ENCODE data around the gene GNB1L.
A peak's percentile ranks its signal among the peaks of the same experiment; 100 is the strongest.

Gene GNB1L

DNA sequence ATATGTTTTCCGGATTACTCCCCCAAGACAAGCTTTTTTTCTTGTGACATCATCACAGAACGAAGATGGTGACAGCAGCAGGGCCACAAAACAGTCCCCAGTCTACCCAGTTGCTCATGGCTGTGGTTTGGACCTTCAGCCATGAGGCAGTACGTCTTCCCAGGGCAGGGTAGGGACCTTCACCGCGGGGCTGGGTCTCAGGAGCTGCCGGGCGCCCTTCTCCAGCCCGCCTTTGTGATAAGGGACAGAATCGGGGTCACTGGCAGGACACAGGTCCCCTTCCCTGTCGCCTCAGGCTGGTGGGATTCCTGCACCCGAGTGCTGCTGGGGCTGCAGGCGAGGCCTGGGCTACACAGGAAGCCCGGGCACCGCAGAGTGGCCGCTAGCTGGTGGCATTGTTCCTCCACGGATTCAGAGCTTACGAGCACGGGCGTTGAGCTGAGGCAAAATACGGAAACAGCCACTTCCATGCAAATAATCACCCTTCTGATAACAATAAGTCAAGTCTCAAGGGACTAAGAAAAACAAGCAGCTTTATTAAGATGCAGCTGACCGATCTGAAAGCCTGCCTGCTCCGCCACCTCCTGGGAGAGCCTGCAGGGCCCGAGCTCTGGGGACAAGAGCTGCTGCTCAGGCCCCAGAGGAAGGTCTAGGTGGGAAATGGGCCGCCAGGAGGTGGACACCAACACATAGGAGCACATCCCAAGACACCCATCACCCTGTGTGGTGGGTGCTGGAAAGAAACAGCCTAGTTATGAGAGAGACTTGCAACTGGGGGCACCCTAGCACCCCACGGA lies 81.8 kb downstream of the GNB1L start:
- DNase-seq: no peak

DNA sequence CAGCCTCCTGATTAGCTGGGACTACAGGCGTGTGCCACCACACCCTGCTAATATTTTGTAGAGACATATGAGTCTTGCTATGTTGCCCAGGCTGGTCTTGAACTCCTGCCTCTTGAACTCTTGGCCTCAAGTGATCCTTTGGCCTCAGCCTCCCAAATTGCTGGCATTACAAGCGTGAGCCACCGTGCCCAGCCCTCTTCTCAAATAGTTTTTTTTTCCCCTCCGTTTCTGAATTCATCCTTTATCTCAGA lies 82.3 kb downstream of the GNB1L start:
- no peak for DNase-seq

DNA sequence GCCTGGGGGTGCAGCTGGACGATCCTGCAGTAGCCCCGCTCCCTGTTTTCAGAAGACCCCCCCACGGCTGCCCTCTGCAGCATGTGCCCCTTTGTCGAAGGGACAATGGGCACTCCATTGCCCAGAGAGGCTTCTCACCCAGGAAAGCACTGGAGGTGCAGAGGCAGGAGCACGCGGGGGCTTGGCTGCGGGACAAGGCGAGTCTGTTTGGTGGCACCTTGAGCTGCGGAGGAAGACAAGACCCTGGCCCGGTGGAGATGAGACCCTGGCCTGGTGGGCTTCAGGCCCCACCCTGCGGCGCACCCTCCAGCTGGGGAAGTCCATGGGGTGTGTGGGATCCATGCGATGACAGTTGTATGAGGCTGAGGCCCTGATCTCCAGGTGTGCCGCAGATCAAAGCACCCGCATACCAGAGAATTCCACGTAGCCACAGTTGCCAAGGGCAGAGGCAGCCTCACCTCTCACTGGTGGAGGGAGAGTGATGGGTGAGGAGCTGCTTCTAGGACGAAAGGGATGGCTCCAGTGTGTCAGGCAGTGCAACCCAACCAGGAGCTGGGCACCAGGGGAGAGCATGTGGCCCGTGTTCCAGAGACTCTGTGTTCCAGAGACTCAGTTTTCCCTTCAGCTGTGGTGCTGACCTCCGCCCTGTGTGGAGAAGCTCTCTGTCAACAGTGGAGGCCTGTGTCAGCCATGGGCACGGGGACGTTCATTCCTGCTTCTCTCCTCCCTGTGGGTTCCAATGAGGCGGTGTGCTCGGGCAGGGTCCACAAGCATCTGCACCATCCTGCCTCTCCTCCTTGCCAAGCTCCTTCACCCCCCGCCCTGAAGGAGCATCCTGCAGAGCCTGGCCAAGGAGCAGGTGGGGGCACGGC lies 84.1 kb downstream of the GNB1L start:
- no peak for DNase-seq

DNA sequence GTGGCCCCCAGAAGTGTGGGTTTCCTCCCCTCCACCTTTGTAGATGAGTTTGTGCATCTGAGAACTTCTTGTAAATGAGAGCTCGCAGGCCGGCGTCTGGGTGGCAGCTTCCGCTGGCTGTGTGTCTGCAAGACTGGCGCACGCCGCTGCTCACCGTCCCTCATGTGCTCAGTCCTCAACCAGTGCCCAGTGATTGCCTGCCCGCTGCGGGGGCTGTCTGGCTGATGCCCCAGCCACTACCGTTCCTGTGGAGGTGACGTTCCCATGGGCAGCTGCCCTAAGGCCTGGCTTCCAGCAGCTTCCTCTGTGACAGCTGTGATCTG lies 85.3 kb downstream of the GNB1L start:
- DNase-seq: no peak

DNA sequence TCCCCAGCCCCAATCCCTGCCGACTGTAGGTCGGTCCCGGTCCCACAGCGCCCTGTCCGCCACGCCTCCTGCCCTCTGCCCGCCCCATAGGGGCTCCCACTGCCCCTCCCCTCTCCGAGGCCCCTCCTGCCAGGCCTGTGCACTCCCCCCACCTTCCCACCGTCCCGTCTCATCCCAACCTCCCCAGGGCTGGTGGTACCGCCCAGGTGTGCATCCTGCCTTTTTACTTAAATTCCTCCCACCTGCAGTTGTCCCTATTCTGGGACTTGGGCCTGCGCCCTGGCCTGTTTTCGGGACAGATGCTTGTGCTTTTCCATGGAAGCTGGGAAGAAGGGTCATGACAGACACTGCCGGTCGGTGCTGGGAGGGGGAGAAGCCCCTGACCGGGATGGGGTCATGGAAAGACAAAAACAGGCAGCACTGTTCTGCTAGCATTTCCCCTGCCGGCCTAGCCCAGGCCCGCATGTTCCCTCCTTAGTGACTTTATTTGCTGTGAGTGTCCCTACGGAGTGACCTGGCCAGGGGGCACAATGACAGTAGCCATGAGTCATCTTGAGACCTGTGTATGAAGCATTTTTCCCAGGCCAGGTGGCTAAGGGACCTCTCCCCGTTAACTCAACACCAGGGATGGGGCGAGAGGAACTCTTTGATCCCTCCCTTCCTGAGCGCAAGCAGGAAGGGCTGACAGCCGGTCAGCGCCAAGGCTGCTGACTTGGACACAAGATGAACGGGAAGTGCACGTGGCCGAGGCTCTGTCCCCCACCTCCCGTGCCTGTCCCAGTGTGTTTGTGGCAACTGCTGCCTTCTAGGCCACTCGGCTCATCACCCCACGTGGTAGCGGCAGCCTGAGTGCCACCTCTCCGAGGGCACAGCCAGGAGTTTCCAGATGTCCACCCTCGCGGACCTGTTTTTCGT lies 87.0 kb downstream of the GNB1L start:
- DNase-seq: no peak

DNA sequence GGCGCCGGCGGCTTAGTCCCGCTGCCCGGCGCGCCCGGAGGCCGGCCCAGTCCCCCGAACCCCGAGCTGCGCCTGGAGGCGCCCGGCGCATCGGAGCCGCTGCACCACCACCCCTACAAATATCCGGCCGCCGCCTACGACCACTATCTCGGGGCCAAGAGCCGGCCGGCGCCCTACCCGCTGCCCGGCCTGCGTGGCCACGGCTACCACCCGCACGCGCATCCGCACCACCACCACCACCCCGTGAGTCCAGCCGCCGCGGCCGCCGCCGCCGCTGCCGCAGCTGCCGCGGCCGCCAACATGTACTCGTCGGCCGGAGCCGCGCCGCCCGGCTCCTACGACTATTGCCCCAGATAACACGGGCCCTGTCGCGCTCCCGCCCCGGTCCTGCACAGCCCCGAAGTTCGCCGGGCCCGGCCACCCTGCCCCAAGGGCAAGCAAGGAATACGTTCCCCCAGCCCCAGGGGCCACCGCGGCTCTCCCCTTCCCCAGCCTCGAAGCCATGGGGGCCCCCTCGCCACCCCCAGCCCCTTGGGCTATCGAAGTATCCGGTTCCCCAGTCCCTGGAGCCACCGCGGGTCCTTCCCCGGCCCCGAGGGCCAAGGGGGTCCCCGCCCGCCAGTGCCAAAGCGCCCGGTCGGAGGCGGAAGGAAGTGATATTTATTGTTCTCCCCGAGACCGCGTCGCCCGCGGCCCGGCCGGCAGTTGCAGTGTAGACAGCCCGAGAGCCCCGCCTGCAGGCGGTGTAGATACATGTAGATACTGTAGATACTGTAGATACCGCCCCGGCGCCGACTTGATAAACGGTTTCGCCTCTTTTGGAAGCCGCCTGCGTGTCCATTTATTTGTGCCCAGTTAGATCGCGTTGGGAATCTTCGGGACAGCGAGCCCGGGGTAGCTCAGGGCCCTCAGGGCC lies 87.9 kb downstream of the GNB1L start:
- DNase-seq: peak; percentile 68

DNA sequence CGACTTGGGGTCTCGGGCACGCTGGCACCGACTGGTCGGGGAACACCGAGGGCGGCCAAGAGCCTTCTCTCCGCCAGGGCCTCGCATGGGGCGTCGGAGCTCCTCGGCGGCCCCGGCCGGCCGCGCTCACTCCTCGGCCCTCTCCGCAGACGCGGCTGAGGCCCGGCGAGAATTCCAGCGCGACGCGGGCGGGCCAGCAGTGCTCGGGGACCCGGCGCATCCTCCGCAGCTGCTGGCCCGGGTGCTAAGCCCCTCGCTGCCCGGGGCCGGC lies 88.5 kb downstream of the GNB1L start:
- DNase-seq: no peak

DNA sequence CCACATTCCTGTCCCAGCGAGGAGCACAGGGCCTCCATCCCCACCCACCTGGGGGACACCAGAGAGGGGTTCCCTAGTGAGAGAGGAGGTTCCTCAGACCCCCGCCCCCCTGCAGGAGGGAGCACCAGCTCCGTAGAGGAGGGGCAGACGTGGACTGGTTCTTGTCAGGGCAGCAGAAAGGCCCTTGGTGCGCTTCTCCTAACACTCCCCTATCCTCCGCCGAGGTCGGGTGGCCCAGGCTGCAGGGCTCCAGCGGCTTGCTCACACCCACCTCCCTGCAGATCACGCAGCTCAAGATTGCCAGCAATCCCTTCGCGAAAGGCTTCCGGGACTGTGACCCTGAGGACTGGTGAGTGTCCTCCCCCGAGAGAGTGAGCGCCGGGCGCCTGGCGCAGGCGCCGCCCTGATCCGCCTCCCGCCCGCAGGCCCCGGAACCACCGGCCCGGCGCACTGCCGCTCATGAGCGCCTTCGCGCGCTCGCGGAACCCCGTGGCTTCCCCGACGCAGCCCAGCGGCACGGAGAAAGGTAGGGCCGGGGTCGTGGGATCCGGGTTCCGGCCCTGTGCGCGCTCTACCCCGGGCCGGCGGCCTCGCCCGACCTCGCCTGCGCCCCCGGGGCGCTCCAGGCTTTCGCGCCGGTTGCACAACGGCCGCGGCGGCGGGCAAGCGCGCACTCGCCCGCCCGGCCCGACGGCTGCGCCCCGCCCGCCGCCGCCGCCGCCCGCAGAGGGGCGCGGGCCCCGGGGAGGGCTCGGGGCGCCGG lies 89.0 kb downstream of the GNB1L start:
- no peak for DNase-seq

DNA sequence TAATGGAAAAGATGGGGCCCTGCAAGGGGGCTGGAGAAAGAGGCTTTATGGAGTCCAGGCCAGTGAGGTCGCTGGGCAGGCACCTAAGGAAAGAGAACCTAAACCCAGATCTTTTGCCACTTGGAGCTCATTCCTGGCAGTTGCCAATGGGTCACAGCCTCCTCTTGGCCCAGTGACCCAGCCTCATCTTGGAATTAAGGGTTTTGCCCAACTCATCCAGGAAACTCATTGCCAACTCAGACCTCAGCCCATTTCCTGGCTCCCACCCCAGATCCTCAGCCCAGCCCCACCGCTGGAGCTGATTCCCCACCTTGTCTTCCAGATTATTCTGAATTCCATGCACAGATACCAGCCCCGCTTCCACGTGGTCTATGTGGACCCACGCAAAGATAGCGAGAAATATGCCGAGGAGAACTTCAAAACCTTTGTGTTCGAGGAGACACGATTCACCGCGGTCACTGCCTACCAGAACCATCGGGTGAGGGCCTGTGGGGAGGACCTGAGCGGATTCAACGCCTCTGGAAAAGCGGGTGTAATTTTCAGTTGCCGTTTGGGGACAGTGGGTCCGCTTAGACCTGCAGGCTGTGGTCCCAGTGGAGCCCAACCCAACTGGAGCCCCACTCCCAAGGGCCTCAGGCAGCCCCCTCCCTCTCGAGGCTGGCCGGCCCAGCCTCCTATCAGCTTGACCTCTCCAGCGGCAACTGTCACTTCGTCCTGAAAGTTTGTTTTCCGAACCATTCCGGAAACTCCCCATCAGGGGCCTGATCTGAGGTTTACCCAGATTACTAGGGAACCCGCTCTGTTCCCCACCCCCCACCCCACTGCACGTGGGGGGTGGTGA lies 89.8 kb downstream of the GNB1L start:
- DNase-seq: no peak

DNA sequence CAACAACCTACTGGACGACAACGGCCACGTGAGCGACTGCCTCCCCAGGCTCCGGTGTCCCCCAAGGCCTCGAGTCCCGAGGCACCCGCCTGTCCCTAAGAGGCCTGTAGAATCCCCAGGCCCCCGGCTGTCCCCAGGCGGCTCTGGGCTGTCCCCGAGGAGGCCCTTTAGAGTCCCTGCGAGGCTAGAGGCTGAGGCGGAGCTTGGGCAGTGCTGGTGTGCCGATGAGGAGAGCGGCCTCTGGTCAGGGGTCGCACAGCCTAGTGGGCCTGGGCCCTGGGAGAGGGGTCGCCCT lies 90.4 kb downstream of the GNB1L start:
- DNase-seq: no peak

DNA sequence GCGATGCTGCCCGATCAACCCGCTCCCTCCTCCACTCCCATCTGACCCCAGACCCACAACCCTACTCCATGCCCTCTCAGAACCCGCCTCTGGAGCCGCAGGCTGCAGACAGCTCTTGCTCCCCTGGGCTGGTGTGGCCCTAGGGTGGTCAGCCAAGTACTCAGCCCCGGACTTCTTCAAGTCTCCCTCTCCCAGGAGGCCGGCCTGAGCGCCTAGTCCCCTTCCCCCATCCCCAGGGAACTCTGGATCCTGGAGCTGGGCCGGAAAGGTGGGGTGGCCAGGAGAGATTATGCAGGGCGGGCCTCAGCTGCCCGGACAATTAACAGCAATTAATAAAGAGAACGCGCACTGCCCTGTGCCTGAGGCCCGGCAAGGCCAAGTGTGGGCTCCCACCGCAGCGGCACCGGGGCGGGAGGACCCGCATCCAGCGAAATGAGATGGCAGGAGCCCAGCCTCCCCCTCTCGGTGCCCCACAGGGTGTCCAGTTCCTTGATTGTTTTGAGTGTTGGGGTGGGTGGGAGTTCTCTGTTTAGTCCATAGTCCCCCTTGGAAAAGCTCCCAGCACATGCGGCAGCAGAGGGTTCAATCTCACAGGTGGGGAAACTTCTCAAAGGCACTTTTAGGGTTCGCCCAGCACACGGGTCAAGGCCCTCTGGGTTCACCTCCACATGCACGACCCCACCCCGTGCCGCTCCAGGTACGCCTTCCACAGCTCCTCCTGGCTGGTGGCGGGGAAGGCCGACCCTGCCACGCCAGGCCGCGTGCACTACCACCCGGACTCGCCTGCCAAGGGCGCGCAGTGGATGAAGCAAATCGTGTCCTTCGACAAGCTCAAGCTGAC lies 91.0 kb downstream of the GNB1L start:
- DNase-seq: no peak

DNA sequence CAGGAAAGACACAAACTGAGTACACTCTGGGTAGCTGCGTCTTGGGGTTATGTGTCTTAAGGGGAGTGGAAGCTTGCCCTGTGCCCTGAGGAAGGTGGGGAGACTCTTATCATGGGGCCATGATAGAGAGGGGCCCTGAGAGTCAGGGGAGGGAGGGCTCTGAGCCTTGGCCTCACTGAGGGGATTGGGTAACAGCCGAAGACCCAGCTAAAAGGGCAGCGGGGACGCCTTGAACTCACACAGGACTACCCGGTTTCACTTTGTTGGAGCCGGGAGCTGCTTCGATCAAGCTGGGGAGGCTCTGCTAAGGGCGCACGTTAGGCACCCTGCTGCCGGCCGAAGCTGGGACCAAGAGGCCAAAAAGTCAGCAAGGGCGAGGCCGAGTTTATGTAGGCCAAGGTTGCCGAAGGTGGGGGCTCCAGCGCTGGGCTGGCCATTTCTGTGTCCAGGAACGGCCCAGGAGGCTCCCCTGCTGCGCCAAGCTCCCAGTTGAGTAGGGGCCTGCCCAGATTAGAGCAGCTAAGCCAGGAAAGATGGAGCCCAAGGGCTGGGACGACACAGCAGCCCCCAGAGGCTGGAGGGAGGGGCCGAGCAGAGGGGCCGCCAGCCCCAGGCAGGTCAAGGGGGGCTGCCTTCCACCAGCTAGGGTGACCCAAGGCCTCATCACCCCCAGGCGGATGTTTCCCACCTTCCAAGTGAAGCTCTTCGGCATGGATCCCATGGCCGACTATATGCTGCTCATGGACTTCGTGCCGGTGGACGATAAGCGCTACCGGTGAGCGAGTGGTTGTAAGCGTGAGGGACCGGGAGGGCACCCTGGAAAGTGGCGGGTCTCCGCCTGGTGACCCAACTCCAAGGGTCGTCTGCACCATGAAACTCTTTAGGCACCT lies 91.9 kb downstream of the GNB1L start:
- no peak for DNase-seq

DNA sequence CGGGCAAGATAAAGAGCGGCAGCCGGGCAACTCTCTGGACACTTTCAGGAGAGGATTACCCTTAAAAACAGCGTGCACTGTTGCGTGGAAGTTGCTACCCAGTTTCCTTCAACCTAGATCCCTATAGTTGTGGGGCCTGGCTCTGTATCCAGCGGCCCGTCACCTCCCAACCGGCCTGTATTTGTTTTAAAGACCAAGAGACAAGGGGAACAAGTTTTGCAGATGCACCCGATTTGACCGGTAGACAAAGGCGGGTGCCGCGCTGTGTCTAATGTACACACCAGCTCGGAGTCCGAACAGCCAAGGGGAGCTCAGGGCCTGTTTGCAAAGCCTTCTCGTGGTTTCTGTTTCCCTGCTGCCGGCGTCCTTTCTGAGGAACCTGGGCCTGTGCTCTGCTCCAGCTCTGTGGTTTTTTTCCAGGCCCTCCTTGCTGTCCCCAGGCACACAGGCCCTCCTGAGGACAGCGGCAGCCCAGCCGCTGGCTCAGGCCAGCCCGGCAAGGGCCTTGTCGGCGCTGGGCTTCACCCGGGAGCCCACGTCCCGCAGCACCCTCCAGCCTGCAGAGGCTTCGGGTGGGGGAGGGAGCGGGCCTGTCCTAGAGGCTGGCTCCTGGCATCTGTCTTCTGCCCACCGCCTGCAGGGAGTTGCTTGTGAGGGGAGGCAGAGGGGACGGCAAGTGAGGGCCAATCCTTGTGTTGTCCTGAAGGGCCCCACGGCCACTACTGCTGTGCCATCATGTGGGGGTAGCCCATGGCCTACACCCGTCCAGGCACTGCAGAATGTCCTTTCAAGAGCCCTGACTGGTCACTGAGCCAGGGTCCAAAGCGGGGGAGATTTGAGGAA lies 92.7 kb downstream of the GNB1L start:
- DNase-seq: no peak

DNA sequence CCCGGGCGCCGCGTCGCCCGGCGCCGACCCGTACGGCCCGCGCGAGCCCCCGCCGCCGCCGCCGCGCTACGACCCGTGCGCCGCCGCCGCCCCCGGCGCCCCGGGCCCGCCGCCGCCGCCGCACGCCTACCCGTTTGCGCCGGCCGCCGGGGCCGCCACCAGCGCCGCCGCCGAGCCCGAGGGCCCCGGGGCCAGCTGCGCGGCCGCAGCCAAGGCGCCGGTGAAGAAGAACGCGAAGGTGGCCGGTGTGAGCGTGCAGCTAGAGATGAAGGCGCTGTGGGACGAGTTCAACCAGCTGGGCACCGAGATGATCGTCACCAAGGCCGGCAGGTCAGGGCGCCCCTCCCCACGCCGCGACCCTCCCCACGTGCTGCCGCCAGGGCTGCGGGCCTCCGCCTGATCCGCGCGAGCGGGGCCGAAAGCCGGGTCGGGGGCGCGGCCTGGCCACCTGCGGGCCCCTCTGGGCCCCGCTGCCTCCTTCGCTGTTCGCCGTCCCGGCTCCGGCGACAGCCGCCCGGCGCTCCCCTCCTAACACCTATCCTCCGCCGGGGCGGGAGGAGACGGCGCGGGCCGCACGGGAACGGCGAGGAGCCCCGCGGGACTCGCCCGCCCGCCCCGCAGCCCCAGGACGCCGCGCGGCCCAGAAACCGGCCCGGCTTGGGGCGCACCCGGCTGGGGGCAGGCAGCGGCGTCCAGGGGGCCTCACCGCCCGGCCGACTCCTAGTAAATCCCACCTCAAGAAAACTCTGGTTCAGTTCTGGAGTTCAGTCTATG lies 93.5 kb downstream of the GNB1L start:
- DNase-seq: no peak

DNA sequence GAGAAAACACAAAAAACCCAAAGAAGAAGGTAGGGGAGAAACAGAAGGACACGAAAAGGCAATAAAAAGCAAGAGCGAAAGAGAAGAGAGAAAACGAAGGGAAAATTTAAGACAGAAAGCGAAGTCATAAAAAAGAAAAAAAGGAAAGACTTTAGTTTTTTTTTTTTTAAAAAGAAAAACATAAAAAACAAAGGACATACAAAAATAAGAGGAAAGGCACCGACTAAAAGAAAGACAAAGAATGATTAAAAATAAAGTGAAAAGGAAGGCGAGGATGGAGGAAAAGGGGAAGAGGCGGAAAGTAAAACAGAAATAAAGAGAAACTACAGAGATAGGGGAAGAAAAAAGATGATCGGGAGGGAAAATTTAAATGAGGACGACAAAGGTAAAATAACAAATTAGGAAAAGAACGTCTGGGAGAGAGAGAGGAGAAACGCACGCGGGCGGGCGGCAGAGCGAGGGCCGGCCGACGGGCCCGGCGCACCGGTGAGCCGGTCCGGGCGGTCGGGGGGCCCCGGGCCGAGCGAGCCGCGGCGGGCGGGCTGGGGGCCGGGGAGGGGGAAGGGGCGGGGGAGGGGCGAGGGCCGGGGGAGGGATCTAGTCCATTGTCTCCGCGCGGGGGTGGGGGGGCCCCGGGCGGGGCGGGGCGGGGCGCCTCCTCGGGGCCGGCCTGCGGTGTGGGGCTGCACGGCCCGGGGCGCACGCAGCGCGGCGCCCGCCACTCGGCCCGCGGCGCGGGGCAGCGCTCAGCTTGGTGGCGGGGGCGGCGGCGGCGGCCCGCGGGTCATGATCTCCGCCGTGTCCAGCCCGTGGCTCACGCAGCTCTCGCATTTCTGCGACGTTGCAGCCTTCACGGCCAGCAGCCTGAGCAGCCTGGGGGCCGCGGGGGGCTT lies 94.4 kb downstream of the GNB1L start, which contains the start of gene TBX1:
TSS of gene TBX1 (plus strand) at position 721 of the 893 bp plus-strand sequence. CDS start at position 787, 66 bp downstream.
- DNase-seq: no peak

DNA sequence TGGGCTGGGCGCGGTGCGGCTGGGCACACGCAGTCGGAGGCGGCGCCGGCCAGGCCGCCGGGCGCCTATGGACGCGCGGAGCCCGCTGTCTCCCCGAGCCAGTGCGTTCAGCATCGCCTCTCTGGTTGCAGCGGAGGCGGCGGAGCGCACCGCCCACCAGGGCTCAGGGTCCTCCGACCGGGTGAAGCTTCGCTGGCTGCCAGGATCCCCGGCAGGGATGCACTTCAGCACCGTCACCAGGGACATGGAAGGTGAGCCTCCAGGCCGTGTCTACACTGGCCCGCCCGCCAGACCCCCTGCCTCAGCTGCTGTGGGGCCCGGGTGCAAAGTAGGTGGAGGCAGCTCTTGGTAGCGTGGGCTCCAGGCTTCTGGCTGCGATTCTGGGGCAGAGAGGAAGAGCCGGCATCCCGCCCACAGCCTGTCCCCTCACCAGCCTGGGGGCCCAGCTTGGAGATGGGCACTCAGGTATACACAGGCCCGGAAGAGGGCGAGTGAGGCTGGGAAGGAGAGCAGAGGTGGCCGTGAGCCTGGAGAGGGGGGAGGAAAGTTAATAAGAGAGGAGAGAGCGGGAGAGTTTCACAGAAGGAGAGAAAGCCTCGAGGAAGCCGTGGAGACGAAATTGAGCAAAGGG lies 95.1 kb downstream of the GNB1L start:
- no peak for DNase-seq

Data from RPMI8226 (cell line).